HG02970 (cell line): Measurements from ENCODE around the gene TMEM223.
"Not testable (repeated sequence)": the region's sequence is repeated elsewhere in the genome, so short reads cannot be mapped to it uniquely, and the experiment has no call there.

Experiments used
- ATAC-seq: cut with Tn5 transposase; IDR thresholded peaks from one replicate; pipeline ENCODE4 v1.9.1; 2021; ENCODE audit warnings: mild to moderate bottlenecking, moderate library complexity, moderate number of reproducible peaks; ENCODE audit not compliant: unreplicated experiment, low FRiP score

The TMEM223 gene, protein sequence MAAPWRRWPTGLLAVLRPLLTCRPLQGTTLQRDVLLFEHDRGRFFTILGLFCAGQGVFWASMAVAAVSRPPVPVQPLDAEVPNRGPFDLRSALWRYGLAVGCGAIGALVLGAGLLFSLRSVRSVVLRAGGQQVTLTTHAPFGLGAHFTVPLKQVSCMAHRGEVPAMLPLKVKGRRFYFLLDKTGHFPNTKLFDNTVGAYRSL

DNA sequence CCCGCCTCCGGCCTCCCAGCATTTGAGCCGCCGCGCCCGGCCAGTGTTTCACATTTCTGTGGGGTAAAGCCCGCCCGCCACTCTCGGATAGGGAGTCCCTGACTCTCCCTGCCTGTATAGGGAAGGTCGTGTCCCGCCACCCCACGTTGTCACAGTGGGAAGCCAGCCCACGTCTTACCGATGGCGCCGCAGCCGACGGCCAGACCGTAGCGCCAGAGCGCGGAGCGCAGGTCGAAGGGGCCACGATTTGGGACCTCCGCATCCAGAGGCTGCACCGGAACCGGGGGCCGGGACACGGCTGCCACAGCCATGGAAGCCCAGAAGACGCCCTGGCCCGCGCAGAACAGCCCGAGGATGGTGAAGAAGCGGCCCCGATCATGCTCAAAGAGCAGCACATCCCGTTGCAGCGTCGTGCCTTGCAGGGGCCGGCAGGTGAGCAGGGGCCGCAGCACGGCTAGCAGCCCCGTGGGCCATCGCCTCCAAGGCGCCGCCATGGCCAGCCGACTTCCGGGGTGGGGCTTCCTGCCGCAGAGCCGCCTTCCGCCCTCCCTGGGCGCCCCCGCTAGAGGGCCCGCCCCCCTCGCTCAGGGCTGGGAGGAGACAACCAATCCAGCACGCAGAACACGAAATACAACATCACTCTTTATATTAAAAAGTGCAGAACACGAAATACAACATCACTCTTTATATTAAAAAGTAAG lies at the start of gene TMEM223:
TSS of gene TMEM223 (minus strand) at position 506 of the 701 bp plus-strand sequence. CDS start at position 494, 12 bp downstream.
- ATAC-seq: no peak

DNA sequence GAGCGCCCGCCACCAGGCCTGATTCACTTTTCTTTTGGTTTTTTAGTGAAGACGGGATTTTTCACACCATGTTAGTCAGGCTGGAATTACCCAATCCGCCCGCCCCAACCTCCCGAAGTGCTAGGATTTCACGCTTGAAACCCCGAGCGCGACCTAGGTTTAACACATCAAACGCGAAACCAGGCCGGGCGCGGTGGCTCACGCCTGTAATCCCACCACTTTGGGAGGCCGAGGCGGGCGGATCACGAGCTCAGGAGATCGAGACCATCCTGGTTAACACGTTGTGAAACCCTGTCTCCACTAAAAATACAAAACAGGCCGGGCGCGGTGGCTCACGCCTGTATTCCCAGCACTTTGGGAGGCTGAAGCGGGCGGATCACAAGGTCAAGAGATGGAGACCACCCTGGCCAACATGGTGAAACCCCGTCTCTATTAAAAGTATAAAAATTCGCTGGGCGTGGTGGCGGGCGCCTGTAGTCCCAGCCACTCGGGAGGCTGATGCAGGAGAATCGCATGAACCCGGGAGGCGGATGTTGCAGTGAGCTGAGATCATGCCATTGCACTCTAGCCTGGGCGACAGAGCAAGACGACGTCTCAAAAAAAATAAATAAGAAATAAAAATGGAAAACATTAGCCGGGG lies 49.0 kb upstream of the TMEM223 start:
- peak; percentile 16 for ATAC-seq

DNA sequence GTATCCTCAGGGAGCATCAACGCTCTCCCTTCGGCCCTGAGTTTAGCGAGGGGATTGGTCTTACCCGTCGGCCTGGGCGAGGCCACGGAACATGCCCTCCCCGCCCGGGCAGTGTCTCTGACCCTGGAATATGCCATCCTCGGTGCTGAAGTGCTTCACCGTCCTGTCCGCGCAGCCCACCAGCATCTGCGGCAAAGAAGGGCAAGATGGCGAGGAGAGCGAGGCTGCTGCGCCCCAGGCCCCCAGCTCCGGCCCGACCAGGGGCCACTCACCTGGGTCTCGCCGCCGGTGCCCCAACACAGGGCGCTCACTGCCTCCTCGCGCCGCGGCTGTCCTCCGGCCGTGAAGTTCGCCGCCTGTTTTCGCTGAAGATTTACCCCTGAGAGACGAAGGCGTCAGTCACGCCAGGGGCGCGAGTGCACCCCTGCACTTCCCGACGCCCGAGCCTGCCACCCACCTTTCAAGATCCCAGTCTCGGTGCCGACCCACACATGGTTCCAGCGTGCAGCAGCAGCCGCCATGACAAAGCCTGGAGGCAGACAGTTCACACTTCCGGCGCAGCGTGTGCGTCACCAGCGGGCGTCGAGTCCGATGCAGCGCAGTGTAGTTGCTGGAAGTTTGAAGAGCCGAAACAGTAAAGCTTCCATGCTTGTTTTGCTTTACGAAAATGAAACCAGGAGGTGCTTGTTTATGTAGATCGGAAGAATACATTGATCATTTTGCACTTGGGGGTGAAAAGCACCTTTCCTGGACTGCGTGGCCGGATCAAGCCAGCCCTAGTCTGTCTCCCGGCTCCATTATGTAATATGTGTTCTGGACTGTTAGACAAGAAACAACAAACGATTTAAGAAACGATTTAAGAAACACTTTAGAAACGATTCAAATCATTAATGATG lies 47.5 kb upstream of the TMEM223 start, which contains the start of gene WDR74:
TSS of gene WDR74 (minus strand) at position 541 of the 896 bp plus-strand sequence. CDS start at position 521, 20 bp downstream.
- ATAC-seq: peak; percentile 42

DNA sequence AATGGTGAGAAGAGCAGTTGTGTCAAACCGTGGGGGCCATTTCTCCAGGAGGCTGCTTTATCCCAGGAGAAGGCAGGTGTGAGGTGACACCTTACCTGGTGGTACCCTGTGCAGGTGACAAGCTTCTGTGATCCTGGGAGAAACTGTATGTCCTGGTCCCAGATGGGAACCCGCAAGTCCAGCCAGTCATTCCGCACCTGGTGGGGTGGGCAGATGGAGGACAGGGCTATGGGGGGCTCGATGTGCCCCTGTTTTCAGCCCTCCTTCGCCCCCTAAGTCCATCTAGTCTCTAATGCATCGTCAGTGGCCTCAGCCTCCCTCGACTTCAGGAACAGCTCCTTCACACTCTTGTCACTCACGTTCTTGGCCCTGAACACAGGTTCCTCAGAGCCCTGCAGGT lies 43.5 kb upstream of the TMEM223 start:
- ATAC-seq: no peak

DNA sequence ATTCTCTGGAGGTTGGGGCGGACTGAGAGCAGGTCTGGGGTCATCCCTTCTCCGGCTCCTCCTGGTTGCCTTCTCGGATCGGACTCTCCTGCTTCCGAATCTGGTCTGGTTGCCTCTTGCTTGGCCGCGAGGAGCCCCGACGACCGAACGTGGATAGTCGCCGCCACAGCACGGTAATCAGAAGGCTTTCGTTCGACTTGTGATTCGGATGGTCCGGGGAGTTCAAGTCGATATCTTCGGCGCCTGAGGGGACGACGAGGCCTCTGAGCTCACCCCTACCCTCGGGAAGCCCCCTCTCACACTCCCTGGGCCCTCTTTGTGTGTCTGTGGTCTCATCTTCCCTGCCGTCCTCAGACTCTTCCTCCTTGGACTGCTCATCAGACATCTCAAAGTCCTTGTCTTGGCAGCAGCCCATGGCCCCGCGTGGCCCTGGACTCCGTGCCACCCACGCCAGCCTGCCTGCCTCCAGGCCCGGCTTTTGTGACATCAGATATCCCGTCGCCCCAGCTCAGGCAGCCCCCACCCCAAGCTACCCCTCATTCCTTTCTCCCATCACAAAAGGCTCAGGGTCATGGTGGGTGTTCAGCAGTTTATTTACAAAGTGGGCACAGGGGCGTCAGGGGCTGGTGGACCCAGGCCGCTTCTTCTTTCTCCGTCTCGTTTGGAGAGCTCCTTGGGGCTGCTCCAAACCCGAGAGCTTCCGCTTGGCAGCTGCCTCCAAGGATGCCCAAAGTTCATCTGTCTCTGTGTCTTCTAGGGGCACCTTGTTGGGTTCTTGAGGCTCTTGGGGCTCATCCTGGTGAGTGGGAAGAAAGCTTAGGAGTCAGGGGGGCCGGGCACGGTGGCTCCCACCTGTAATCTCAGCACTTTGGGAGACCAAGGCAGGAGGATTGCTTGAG lies 40.8 kb upstream of the TMEM223 start, which contains the start of gene TEX54:
TSS of gene TEX54 (minus strand) at position 506 of the 899 bp plus-strand sequence.
- ATAC-seq: no peak

DNA sequence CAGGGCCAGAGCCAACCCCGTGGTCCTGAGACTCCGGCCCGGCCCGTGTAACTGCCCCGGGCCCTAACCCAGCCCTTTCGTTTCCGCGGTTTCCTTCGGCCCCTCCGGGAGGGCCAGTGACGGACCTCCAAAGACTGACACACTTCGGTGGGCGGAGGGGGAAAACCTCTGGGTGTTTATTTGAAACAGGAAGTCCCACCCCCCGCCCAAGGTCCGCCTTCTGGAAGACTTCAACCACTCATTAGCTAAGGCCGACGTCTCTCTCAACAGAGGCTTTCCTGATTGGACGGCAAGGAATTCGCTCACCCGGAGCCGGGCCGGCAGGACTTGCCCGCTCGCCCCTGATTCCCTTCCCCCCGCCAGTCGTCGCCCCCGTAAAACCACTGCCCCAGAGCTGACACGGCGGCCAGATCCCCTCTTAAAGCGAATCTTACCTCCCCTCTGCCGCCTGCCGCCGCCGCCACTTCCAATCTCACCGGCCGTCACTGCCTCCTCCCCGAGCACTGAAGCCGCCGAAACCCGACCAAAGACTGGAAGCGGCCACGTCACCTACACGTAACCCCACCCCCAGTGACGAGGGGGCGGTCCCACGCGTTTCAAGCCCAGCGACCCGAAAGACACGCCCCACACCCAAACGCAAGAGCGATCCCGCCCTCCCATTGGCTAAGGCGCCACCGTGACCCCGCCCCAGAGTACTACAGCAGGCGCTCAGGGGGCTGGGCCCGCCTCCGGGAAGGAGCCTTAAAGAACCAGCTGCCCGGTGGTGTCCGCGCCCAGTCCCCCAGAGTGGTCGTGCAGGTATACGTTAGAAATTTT lies 39.9 kb upstream of the TMEM223 start, which contains the start of gene STX5:
TSS of gene STX5 (minus strand) at position 532 of the 816 bp plus-strand sequence. CDS start 808 bp downstream, outside the sequence.
- ATAC-seq: peak; percentile 81

DNA sequence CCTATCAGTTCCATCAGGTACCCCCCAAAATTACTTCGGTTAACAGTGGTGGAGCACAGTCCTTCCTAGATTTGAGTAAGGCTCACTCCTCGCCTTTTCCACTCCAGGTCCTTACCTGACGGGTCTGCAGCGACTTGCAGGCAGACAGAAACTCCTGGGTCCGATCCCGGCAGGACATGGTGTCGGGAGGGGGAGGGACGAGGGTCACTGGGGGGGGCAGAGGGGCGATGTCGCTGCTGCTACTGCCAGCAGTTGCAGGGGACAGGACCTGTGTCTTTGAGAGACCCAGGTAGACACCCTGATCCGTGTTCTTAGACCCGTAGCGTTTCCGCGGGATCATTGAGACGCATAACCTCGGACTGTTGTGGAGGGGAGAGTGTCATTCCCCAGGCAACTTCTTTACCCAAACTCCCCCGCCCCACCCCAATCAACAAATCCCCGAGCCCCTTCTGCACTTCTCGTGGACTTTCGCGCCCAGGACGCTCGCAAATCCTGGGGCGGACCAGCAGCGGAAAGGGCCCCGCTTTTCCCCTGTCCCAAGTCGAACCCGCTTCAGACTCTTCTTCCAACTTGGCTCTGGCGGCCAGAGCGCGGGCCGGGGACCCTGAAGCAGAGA lies 39.2 kb upstream of the TMEM223 start:
- no peak for ATAC-seq

DNA sequence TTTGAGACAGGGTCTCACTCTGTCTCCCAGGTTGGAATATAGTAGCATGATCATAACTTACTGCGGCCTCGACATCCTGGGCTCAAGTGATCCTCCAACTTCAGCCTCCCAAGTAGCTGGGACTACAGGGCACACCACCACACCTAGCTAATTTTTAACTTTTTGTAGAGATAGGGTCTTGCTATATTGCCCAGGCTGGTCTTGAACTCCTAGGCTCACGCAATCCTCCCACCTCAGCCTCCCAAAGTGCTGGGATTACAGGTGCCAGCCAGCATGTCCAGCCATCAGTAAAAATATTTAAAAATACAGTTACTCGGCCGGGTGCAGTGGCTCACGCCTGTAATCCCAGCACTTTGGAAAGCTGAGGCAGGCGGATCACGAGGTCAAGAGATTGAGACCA lies 36.3 kb upstream of the TMEM223 start:
- not testable (repeated sequence) for ATAC-seq

DNA sequence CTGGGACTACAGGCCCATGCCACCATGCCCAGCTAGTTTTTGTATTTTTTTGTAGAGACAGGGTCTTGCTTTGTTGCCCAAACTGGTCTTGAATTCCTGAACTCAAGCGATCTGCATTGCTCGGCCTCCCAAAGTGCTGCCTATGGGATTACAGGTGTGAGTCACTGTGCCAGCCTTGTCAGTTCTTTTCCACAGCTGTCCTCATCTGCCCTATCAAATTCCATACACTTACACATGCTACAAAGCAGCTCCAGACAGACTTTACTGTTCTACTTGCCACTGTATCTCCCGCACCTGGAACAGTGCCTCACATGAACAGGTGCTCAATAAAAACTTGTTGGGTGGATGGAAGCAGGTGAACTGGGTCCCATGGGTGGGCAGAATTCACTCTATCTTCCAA lies 31.9 kb upstream of the TMEM223 start:
- ATAC-seq: no peak

DNA sequence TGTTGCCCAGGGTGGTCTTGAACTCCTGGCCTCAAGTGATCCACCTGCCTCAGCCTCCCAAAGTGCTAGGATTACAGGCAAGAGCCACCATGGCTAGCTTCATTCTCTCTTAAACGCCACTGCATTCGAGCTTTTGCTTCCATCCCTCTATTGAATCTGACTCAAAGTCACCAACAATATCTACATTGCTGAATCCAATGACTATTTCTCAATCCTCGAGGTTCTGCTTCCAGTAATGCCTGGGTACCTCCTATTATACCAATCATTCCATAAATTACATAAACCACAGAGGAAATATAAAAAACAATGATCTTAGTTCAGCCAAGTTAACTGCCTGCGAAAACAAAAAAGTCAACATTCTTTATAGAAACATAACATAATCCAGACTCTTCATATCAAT lies 25.3 kb upstream of the TMEM223 start:
- ATAC-seq: no peak

DNA sequence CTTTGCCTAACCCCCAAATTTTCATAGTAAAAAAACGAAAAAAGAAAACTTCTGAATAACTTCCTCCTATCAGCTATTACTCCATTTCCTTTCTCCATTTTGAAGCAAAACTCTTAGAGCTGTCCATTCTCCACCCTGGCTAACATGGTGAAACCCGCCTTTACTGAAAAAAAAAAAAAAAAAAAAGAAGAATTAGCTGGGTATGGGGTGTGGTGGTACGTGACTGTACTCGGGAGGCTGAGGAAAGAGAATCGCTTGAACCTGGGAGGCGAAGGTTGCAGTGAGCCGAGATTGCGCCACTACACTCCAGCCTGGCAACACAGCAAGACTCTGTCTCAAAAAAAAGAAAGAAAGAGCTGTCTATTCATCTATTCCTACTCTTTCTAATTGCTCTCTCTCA lies 24.8 kb upstream of the TMEM223 start:
- no peak for ATAC-seq

DNA sequence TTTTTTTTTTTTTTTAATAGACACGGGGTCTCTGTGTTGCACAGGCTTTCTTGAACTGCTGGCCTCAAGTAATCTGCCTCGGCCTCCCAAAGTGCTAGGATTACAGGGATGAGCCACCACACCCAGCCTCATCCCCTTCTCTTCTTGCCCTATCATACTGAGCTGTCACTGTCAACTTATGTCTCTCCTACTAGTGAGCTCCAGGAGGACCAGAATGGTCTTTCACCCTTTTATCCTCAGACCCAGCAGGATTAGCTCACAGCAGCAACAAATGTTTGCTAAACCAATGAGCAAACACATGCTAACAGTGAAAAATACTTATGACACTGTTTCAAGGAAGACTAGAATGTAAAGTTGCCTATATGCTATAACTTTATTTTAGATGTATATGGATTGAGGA lies 19.9 kb upstream of the TMEM223 start:
- ATAC-seq: no peak

DNA sequence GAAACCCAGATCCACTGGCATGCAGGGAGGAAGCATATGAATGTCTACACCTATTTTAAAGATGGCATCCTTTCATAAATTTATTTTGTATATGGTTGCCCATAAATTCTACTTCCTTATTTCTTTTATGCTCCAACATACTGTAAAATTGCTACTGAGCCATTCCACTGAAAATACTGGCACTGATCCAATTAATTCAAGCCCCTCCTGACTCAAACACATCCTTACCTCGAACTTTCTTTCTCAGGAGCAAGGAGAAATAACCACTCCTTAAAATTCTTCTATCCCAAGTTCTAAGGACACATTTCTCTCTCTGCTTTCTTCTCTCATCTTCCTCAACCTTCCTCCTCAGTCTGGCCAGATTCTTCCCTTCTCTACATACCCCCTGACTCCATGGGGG lies 18.9 kb upstream of the TMEM223 start:
- no peak for ATAC-seq

DNA sequence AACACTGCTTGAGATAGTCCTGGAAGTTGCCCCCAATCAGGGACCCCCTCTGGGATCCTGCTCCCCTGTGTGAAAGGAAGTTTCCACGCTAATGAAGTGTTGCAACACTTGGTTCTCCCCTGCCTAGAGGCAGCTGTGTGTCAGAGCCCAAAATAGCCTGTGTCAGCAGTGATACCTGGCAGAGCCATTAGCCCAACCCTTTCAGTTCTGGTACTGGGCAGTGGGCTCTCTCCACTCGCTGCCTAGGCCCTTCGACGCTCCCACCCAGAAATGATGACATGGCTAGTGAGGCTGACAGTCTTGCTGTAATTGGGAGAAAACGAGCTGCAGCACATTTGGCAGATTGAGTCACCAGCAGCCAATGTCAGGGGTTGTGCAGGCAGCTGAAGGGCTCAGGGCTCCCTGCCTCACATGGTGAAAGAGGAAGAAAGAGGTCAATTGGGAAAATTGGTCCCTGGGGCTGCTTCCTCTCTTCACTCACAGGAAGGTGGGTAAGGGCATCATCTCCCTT lies 14.9 kb upstream of the TMEM223 start:
- no peak for ATAC-seq

DNA sequence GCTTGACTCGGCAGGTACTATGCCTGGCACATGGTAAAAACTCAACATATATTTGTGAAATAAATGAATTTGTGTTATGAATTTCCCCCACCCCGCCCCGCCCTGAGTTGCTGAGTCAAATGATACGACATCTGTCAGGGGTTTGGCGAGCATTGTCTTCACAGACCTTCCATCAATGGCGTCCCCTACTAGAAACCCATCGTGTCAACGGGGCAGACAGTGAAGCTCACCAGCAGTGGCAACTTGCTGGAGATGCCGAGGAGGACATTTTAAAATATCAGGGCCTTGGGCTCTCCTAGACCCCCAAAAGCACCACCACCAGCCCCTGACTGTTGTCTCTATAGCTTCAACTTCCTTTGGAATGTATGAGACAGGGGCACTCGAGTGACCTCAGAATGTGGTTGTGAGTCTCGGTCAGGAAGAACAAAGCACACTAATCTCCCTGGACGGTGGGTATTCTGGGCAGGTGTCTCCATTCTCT lies 14.2 kb upstream of the TMEM223 start:
- ATAC-seq: peak; percentile 3

DNA sequence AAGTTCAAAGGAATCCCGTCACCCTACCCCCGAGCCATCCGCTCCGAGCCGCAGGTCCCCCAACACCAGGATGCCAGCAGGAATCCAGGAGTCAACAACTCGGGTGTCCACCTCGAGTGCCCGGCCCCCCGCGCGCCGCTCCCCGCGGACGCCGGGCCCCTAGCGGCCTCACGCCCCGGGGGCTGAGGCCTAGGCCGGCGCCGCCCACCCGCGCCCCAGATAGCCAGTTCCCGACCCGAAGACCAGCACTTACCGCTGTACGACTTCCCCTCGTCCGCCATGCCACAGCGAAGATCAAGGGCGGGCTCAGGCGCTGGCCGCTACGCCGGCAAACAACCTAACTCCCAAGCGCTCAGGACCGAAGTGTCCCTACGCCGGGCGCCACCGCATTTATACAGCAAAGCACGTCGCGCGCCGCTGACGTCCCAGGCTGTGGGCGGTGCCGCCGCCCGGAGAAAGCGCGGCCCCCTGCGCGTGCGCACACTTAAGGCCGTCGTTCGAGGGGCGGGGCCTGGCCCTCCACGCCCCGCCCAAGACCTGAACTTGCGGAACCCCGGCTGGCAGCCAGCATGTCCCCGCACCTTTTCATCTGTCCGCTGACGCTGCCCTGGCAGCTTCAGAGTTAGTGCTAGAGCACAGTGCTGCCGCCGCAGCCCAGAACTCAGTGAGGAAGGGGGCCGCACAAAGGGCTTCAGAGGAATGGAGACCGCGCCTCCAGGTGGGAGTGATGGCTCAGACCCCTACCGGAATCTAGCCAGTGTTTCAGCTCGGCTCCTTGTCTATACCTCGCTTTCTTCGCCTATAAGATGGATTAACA lies 13.5 kb upstream of the TMEM223 start, which contains the start of gene NXF1:
TSS of gene NXF1 (minus strand) at position 365 of the 817 bp plus-strand sequence. CDS start at position 281, 84 bp downstream.
- ATAC-seq: peak; percentile 92
